BLaER1 treated with 17β-estradiol and CSF1 and Interleukin-3, amounts not matched to agents 10 nM and 100 nM (cell line): ENCODE data around the gene RDH13.

ENCODE experiments used
- H3K27ac ChIP-seq, 11 experiments: shearing (Covaris generic); formaldehyde crosslinking; 2 replicates each; pipeline ENCODE4 v1.8.1; 2022
- H3K27me3 ChIP-seq, 11 experiments: shearing (Covaris generic); formaldehyde crosslinking; 2 replicates each; pipeline ENCODE4 v1.8.1; 2022
- H3K36me3 ChIP-seq, 11 experiments: shearing (Covaris generic); formaldehyde crosslinking; 2 replicates each; pipeline ENCODE4 v1.8.1; 2022
- H3K4me1 ChIP-seq, 10 experiments: shearing (Covaris generic); formaldehyde crosslinking; 2 replicates each; pipeline ENCODE4 v1.8.1; 2022
- H3K4me2 ChIP-seq, 11 experiments: shearing (Covaris generic); formaldehyde crosslinking; 2 replicates each; pipeline ENCODE4 v1.8.1; 2022
- H3K4me3 ChIP-seq, 10 experiments: shearing (Covaris generic); formaldehyde crosslinking; 2 replicates each; pipeline ENCODE4 v1.8.1; 2022
- H3K9ac ChIP-seq, 11 experiments: shearing (Covaris generic); formaldehyde crosslinking; 2 replicates each; pipeline ENCODE4 v1.8.1; 2022
- H3K9me3 ChIP-seq, 11 experiments: shearing (Covaris generic); formaldehyde crosslinking; replicated peaks in 1 of 11; 2 replicates each; pipeline ENCODE4 v1.8.1; 2022
- H4K20me1 ChIP-seq, 11 experiments: shearing (Covaris generic); formaldehyde crosslinking; 2 replicates each; pipeline ENCODE4 v1.8.1; 2022
- Cebpa-rat ChIP-seq, 11 experiments: shearing (Covaris generic); IDR thresholded peaks; 2 replicates each; pipeline ENCODE4 v1.8.1; 2022

The RDH13 gene

GRCh38 chr19:55088021-55088451, 25.1 kb upstream of the RDH13 start:
- Histone ChIP-seq H3K9me3 (no peaks in the 10 kb centered on the region), H3K27ac (no peak overlapping the region), H3K36me3 (peaks cover 26 to 48% (median 37%) of the 10 kb centered on the region in 11 experiments; a peak in 20 of 22 replicates), H3K9ac (peak overlapping the region in 3 of 11 experiments; percentile 21 to 61 (median 24); a peak in 3 of 22 replicates), H3K4me1 (peaks cover 19 to 29% (median 24%) of the 10 kb centered on the region in 10 experiments), H3K27me3 (peaks cover 37 to 52% (median 49%) of the 10 kb centered on the region in 11 experiments), H3K4me2 (peak overlapping the region; percentile 63 to 97 (median 87)), H4K20me1 (peaks cover 52 to 98% (median 65%) of the 10 kb centered on the region in 11 experiments), H3K4me3 (no peak overlapping the region; a peak in 1 of 20 replicates)
- TF ChIP-seq Cebpa-rat (IDR thresholded peaks at IDR 0.05), result no peak

DNA sequence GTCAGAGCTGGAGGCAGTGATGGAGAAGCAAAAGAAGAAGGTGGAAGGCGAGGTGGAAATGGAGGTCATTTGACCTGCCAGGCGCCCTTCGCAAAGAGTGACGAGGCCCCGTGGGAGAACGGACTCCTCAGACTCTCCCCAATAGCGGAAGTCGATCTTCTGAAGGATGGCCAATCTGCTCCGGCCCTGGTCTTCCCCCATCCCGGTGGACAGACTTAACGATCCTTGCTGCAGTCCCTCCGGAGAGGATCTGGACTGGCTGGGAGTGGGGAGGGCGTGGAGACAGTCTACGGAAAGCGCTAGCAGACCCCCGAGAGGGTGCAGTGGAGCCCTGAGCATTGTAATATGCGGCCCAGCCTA, 24.6 kb upstream of the RDH13 start:
- Histone ChIP-seq H3K27ac (no peak overlapping the region), H3K27me3 (peaks cover 42 to 58% (median 54%) of the 10 kb centered on the region in 11 experiments), H3K9me3 (peaks cover 0 to under 1% (median 0%) of the 10 kb centered on the region in 11 experiments; a peak in 6 of 22 replicates), H4K20me1 (peaks cover 48 to 94% (median 63%) of the 10 kb centered on the region in 11 experiments), H3K9ac (peak overlapping the region in 3 of 11 experiments; percentile 21 to 53 (median 51); a peak in 1 of 22 replicates), H3K4me1 (peaks cover 19 to 29% (median 24%) of the 10 kb centered on the region in 10 experiments), H3K36me3 (peaks cover 21 to 43% (median 32%) of the 10 kb centered on the region in 11 experiments; a peak in 20 of 22 replicates), H3K4me2 (peak overlapping the region; percentile 63 to 97 (median 87)), H3K4me3 (peak overlapping the region in 8 of 10 experiments; percentile 35 to 66 (median 56); a peak in 13 of 20 replicates)
- no peak for TF ChIP-seq Cebpa-rat (IDR thresholded peaks at IDR 0.05)

- Histone ChIP-seq H3K27ac (no peak overlapping the region), H4K20me1 (peaks cover 42 to 88% (median 63%) of the 10 kb centered on the region in 11 experiments), H3K4me2 (peak overlapping the region; percentile 63 to 97 (median 87)), H3K27me3 (peaks cover 48 to 63% (median 60%) of the 10 kb centered on the region in 11 experiments), H3K4me3 (peak overlapping the region; percentile 31 to 66 (median 54); a peak in 18 of 20 replicates), H3K9ac (peak overlapping the region in 8 of 11 experiments; percentile 26 to 62 (median 52); a peak in 10 of 22 replicates), H3K36me3 (peaks cover 15 to 37% (median 26%) of the 10 kb centered on the region in 11 experiments; a peak in 20 of 22 replicates), H3K4me1 (peaks cover 19 to 34% (median 29%) of the 10 kb centered on the region in 10 experiments), H3K9me3 (peaks cover 0 to 7% (median 0%) of the 10 kb centered on the region in 11 experiments; a peak in 11 of 22 replicates)
- no peak for TF ChIP-seq Cebpa-rat (IDR thresholded peaks at IDR 0.05)
Measured at GRCh38 chr19:55086730-55087541, 24.0 kb upstream of the RDH13 start.

DNA sequence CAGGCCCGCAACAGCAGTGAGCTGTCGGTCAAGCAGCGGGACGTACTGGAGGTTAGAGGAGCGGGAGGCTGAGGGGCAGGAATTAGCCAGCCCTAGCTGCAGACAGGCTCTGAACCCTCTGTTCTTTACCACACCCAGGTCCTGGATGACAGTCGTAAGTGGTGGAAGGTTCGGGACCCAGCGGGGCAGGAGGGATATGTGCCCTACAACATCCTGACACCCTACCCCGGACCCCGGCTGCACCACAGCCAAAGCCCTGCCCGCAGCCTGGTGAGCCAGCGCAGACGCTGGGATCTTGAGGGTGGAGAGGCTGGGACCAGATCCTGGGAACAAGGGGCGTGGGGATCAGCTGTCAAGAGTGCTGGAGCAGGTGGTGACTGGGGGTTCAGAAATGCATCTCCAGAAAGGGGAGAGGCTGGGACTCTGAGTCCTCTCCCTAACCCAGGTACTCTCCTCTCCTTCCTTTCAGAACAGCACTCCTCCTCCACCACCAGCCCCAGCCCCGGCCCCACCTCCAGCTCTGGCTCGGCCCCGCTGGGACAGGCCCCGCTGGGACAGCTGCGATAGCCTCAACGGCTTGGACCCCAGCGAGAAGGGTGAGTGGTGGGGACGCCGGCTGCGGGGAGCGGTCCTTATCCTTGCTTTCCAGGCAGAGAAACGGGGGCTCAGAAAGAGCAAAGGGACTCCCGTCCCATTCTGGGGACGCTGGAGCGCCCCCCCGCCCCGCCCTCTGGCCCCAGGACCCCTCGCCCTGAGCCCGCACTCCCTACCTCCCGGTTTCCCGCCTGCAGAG, 23.2 kb upstream of the RDH13 start:
- Histone ChIP-seq H4K20me1 (peaks cover 39 to 80% (median 59%) of the 10 kb centered on the region in 11 experiments), H3K4me1 (peaks cover 19 to 41% (median 33%) of the 10 kb centered on the region in 10 experiments), H3K27me3 (peaks cover 52 to 69% (median 64%) of the 10 kb centered on the region in 11 experiments), H3K4me2 (peak overlapping the region; percentile 63 to 97 (median 87)), H3K27ac (no peak overlapping the region), H3K9me3 (peaks cover 0 to 11% (median 0%) of the 10 kb centered on the region in 11 experiments; a peak in 11 of 22 replicates), H3K9ac (peak overlapping the region in 5 of 11 experiments; percentile 46 to 62 (median 56); a peak in 6 of 22 replicates), H3K4me3 (peak overlapping the region in 9 of 10 experiments; percentile 31 to 66 (median 55); a peak in 14 of 20 replicates), H3K36me3 (peaks cover 8 to 29% (median 18%) of the 10 kb centered on the region in 11 experiments; a peak in 20 of 22 replicates)
- TF ChIP-seq Cebpa-rat (IDR thresholded peaks at IDR 0.05), result no peak

DNA sequence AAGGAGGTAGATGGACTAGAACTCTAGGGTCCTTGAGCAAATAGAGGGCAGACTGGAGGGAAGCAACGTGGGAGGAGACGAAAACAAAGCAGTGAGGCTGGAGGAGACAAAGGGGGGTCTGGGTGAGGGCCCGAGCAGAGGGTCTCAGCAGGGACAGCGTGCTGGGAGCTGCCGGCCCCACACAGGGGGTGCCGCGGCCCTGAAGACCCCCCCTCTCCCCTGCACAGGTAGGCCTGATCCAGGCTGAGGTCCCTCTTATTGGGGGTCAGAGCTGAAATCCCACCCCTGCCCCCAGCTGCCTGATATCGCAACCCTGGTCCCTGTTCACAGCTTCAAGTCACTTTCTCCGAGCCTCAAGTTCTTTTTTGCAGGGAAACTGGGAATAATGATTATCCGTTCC, 21.5 kb upstream of the RDH13 start:
- H3K9me3 ChIP-seq, result peaks cover 0 to 11% (median 0%) of the 10 kb centered on the region in 11 experiments; a peak in 11 of 22 replicates
- peaks cover 0 to 12% (median 2%) of the 10 kb centered on the region in 11 experiments; a peak in 9 of 22 replicates for H3K36me3 ChIP-seq
- H3K4me2 ChIP-seq, result no peak overlapping the region
- H4K20me1 ChIP-seq, result peaks cover 33 to 63% (median 44%) of the 10 kb centered on the region in 11 experiments
- no peak overlapping the region for H3K9ac ChIP-seq
- H3K4me1 ChIP-seq, result peaks cover 24 to 54% (median 48%) of the 10 kb centered on the region in 10 experiments
- TF ChIP-seq Cebpa-rat (IDR thresholded peaks at IDR 0.05), result no peak
- no peak overlapping the region for H3K4me3 ChIP-seq
- peaks cover 52 to 69% (median 64%) of the 10 kb centered on the region in 11 experiments for H3K27me3 ChIP-seq
- no peak overlapping the region for H3K27ac ChIP-seq

GRCh38 chr19:55083004-55083850, 20.3 kb upstream of the RDH13 start:
- Histone ChIP-seq H4K20me1 (peaks cover 23 to 51% (median 38%) of the 10 kb centered on the region in 11 experiments), H3K9ac (no peak overlapping the region), H3K27me3 (peaks cover 49 to 67% (median 63%) of the 10 kb centered on the region in 11 experiments), H3K4me2 (no peak overlapping the region), H3K4me1 (peaks cover 21 to 51% (median 45%) of the 10 kb centered on the region in 10 experiments), H3K36me3 (peaks cover 0 to 11% (median 0%) of the 10 kb centered on the region in 11 experiments; a peak in 8 of 22 replicates), H3K4me3 (no peak overlapping the region), H3K9me3 (peaks cover 0 to 11% (median 0%) of the 10 kb centered on the region in 11 experiments; a peak in 11 of 22 replicates), H3K27ac (no peak overlapping the region)
- no peak for TF ChIP-seq Cebpa-rat (IDR thresholded peaks at IDR 0.05)

DNA sequence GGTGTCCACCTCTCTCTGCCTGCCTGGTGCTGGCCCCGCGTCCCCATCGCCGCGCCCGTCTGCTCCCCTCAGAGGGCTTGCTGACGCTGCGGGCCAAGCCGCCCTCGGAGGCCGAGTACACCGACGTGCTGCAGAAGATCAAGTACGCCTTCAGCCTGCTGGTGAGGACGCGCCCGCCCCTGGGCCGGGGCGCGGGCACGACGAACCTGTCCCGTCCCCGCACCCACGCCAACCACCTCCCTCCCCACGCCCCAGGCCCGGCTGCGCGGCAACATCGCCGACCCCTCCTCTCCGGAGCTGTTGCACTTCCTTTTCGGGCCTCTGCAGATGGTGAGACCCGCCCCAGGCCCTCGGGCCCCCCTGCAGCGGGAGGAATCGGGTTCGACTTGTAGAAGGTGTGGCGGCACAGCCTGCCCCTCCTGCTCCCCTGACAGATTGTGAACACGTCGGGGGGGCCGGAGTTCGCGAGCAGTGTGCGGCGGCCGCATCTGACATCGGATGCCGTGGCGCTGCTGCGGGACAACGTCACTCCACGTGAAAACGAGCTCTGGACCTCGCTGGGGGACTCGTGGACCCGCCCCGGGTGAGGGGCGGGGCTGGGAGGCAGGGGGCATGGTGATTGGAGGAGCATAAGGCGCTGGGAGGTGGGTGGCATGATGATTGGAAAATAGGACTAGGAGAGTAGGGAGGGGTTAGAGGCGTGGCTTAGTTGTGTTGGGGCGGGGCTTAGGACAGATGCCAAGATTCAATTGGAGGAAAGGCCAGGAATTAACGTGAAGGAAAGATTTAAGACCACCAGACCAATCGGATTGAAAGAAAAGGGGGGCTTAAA, 19.3 kb upstream of the RDH13 start:
- peaks cover 0 to 2% (median 0%) of the 10 kb centered on the region in 11 experiments; a peak in 1 of 22 replicates for H3K36me3 ChIP-seq
- no peak for TF ChIP-seq Cebpa-rat (IDR thresholded peaks at IDR 0.05)
- peak overlapping the region in 1 of 11 experiments; percentile 42; a peak in 1 of 22 replicates for H3K9ac ChIP-seq
- peaks cover 11 to 41% (median 35%) of the 10 kb centered on the region in 10 experiments for H3K4me1 ChIP-seq
- peaks cover 13 to 41% (median 28%) of the 10 kb centered on the region in 11 experiments; a peak in 21 of 22 replicates for H4K20me1 ChIP-seq
- peak overlapping the region; percentile 20 to 80 (median 67); a peak in 15 of 20 replicates for H3K4me3 ChIP-seq
- H3K4me2 ChIP-seq, result peak overlapping the region; percentile 92 to 100 (median 96)
- H3K27me3 ChIP-seq, result peaks cover 39 to 57% (median 53%) of the 10 kb centered on the region in 11 experiments
- peaks cover 0 to 11% (median 0%) of the 10 kb centered on the region in 11 experiments; a peak in 11 of 22 replicates for H3K9me3 ChIP-seq
- no peak overlapping the region for H3K27ac ChIP-seq
